Measurements from ENCODE around the gene PET100.

Gene PET100

GRCh38 chr19:7629347-7630054 lies at the start of gene PET100, which contains the start of gene XAB2:
TSS of gene PET100 (plus strand) at chr19:7629793. CDS start at chr19:7629834, 41 bp downstream.
TSS of gene XAB2 (minus strand) at chr19:7629545. CDS start at chr19:7629527, 18 bp downstream.
- DNase-seq: peak; percentile 92 to 98

- no peak for DNase-seq
Observed at GRCh38 chr19:7582446-7582845, 47.1 kb upstream of the PET100 start.

GRCh38 chr19:7589822-7590221 lies 39.8 kb upstream of the PET100 start:
- no peak for DNase-seq

- DNase-seq: no peak
Observed at GRCh38 chr19:7590256-7590655, 39.3 kb upstream of the PET100 start.

- DNase-seq: peak; percentile 53 to 74
Observed at GRCh38 chr19:7595466-7596133, 34.0 kb upstream of the PET100 start, which contains the start of gene CAMSAP3. TSS of gene CAMSAP3 (plus strand) at chr19:7595863. CDS start at chr19:7596003, 140 bp downstream.

- DNase-seq: no peak
Observed at GRCh38 chr19:7596211-7596937, 33.2 kb upstream of the PET100 start.

GRCh38 chr19:7597689-7598088 lies 31.9 kb upstream of the PET100 start:
- no peak for DNase-seq

- DNase-seq: no peak
Observed at GRCh38 chr19:7598180-7598579, 31.4 kb upstream of the PET100 start.

GRCh38 chr19:7600721-7601120 lies 28.9 kb upstream of the PET100 start:
- DNase-seq: no peak

- DNase-seq: no peak
Observed at GRCh38 chr19:7602240-7602934, 27.2 kb upstream of the PET100 start.

GRCh38 chr19:7602935-7603497 lies 26.6 kb upstream of the PET100 start:
- no peak for DNase-seq

GRCh38 chr19:7603919-7604318 lies 25.7 kb upstream of the PET100 start:
- DNase-seq: no peak

- DNase-seq: peak in 1 of 2 experiments; percentile 3
Observed at GRCh38 chr19:7605490-7606222, 23.9 kb upstream of the PET100 start.

GRCh38 chr19:7606289-7606688 lies 23.3 kb upstream of the PET100 start:
- no peak for DNase-seq

- DNase-seq: no peak
Observed at GRCh38 chr19:7607212-7607873, 22.2 kb upstream of the PET100 start.

- DNase-seq: no peak
Observed at GRCh38 chr19:7607874-7608560, 21.6 kb upstream of the PET100 start.

- DNase-seq: no peak
Observed at GRCh38 chr19:7610491-7611240, 18.9 kb upstream of the PET100 start.

- DNase-seq: no peak
Observed at GRCh38 chr19:7611541-7612279, 17.9 kb upstream of the PET100 start.
